GM21528 (cell line): ENCODE results near the gene EPHA1.

Source experiments
- ATAC-seq: cut with Tn5 transposase; IDR thresholded peaks from one replicate; pipeline ENCODE4 v1.9.1; 2021; ENCODE audit warnings: mild to moderate bottlenecking, moderate library complexity; ENCODE audit not compliant: unreplicated experiment, low FRiP score

Gene EPHA1

DNA sequence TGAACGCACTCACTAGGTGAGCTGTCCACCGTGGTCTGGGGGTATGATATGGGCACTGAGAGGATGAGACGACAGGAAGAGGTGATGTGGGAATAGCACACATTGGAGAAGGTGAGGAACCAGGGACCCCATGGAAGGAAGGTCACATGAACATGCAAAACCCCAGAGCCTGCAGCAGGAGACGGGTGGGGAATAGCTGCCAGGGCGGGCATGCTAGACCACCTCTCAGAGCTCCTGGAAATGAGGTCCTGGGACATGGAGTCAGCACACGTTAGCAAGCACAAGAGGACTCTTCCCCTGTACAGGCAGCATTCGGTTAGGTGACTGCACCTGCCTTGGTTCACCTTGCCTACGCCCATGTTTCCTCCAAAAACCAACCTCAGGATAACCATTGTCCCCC is 54.3 kb downstream of the EPHA1 start:
- no peak for ATAC-seq

DNA sequence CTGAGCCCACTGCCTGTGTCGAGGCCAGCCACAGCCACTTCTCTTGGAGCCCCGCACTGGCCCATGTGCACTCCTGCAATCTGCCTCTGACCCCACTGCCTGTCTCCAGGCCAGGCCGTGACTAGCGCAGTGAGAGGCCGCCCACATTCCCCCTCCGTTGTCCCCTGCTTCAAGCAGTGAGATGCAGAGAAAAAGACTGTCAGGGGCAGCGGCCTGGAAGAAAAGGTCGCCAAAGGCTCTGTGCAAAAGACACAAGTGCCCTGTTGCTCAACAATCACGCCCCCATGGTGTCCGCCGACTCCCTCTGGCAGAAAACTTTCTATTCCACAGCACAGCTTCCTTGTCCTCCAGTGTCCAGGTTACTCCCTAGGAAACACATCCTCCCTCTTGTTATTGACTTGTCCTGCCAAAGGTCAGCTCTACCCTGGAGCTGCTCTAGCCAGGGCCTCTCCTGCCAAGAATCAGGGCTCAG is 56.1 kb downstream of the EPHA1 start:
- ATAC-seq, result no peak

- no peak for ATAC-seq
Observed at GRCh38 chr7:143351574-143351973, 57.1 kb downstream of the EPHA1 start.

DNA sequence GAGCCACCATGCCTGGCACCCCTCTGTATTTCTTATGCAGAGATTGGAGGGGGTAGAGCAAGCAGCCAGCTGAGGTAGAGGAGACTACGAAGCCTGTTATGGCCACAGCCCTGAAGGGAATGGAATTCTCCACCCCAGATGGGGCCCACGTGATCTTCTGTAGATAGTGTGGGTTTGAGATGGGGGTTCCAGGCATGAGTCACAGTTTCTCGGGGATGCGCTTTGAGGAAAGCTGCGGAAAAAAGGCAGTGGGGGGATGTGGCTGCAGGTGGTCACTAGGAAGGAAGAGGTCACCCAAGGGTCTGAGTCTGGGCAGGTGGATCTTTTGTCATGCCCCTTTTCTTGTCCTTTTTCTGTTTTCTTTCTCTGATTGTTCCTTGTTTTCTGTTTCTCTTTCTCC is 57.6 kb downstream of the EPHA1 start:
- no peak for ATAC-seq

DNA sequence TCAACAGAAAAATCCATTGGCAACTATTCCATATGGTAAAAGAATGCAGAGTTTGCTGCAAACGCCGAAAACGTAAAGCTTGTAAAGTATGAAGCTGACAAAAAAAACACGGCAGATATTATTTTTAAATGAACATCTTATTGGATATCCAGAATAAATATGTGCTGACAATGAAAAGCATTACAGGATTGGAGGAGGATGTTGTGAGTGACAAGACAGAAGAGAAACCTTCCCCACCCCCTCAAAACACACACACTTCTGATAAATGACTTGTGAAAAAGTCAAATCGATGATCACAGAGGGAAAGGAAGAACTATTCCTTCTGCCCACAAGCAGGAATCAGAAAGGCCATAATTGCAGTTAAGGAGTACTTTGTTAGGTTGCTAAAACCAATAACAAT is 60.7 kb downstream of the EPHA1 start:
- no peak for ATAC-seq

GRCh38 chr7:143346018-143346417 is 62.6 kb downstream of the EPHA1 start:
- no peak for ATAC-seq

GRCh38 chr7:143345428-143345900 is 63.2 kb downstream of the EPHA1 start:
- ATAC-seq, result no peak

DNA sequence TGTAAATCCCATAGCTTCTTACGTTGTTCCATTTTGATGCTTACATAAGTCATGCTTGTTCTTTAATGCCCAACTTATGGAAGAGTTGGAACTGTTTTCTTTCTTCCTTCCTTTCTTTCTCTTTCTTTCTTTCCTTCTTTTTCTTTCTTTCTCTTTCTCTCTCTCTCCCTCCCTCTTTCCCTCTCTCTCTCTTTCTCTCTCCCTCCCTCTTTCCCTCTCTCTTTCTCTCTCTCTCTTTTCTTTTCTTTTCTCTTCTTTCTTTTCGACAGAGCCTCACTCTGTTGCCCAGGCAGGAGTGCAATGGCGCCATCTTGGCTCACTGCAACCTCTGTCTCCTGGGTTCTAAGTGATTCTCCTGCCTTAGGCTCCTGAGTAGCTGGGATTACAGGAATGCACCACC is 65.1 kb downstream of the EPHA1 start:
- no peak for ATAC-seq

GRCh38 chr7:143341842-143342241 is 66.8 kb downstream of the EPHA1 start:
- no peak for ATAC-seq
